IPS-18a (cell line): ENCODE data around the gene DCP1B.

ENCODE experiments used
- H3K27ac ChIP-seq: one replicate; pipeline ENCODE4 v1.5.1; 2013; ENCODE audit warnings: low read length
- H3K27me3 ChIP-seq: one replicate; pipeline ENCODE4 v1.6.1; 2013; ENCODE audit warnings: mild to moderate bottlenecking, low read length; ENCODE audit not compliant: control insufficient read depth, insufficient read depth
- H3K36me3 ChIP-seq: one replicate; pipeline ENCODE4 v1.6.1; 2013; ENCODE audit warnings: low read depth, low read length; ENCODE audit not compliant: control insufficient read depth
- H3K4me1 ChIP-seq: one replicate; pipeline ENCODE4 v1.6.1; 2013; ENCODE audit warnings: low read depth, low read length; ENCODE audit not compliant: control insufficient read depth
- H3K4me3 ChIP-seq: one replicate; pipeline ENCODE4 v1.5.1; 2013; ENCODE audit warnings: low read length
- H3K9ac ChIP-seq: one replicate; pipeline ENCODE4 v1.6.1; 2013; ENCODE audit warnings: mild to moderate bottlenecking, low read length, moderate library complexity
- H3K9me3 ChIP-seq: one replicate; pipeline ENCODE4 v1.6.1; 2013; ENCODE audit warnings: low read depth, low read length; ENCODE audit not compliant: control insufficient read depth

DCP1B gene

DNA sequence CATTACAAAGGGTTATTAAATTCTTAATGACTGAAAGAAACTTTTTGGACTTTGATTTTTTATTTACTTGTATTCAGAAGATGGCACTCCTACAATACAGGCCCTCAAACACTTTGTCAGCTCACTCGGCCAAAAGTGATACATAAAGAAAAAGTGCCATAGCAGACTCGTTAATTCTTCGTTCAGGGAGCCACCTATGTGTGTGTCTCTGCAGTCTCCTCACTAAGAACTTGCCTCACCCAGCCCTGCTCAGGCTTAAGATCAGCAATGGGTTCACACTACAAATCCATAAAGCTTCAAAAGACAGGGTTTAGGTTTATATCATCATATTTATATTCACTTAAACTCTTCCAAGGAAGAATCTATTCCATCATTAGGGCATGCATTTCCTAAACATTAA, 11.5 kb downstream of the DCP1B start:
- Histone ChIP-seq H3K27me3 (no peaks in the 10 kb centered on the region), H3K9me3 (no peaks in the 10 kb centered on the region), H3K36me3 (peaks cover 12% of the 10 kb centered on the region), H3K9ac (no peak overlapping the region), H3K27ac (no peak overlapping the region), H3K4me1 (peaks cover 20% of the 10 kb centered on the region), H3K4me3 (no peak overlapping the region)

DNA sequence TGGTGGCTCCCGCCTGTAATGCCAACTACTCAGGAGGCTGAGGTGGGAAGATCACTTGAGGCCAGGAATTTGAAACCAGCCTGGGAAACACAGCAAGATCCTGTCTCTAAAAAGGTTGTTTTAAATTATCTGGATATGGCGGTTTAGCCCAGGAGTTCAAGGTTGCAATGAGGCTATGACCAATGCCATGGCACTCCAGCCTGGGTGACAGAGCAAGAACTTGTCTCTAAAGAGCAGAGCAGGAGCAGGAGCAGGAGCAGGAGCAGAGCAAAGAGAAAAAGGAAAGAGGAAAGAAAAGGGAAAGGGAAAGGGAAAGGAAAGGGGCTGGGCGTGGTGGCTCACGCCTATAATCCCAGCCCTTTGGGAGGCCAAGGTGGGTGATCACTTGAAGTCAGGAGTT, 15.1 kb downstream of the DCP1B start:
- Histone ChIP-seq H3K36me3 (peaks cover 19% of the 10 kb centered on the region), H3K9me3 (no peaks in the 10 kb centered on the region), H3K27me3 (no peaks in the 10 kb centered on the region), H3K27ac (no peak overlapping the region), H3K9ac (no peak overlapping the region), H3K4me3 (no peak overlapping the region), H3K4me1 (peaks cover 4% of the 10 kb centered on the region)

DNA sequence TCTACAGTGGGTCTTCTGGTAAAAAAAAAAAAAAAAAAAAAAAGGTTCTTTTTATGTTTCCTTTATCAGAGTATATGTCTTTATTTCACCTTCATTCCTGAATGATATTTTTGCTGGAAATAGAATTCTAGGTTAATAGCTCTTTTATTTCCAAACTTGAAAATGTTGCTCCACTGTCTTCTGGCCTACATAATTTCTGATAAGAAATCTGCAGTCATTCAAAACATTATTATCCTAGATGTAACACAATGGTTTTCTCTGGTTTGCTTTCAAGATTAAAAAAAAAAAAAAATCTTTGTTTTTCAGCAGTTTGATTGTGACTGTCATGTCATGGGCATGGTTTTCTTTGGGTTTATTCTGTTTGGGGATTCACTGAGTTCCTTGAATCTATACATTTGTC, 19.5 kb downstream of the DCP1B start:
- H3K36me3 ChIP-seq: peaks cover 13% of the 10 kb centered on the region

DNA sequence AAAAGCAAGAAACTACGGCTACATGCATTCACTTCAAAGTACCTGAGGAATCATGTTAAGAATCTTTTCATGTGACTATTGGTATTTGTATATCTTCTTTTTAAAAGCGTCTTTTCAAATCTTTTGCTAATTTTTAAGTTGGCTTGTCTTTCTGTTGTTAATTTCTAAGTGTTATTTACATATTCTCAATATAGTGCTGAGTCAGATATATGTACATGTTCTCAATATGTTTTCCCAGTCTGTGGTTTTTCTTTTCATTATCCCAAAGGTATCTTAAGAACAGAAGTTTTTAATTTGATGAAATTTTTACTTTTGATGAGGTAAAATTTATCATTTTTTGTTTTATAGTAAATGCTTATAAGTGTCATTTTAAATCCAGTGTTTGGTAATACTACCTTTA, 24.0 kb downstream of the DCP1B start:
- Histone ChIP-seq H3K36me3 (no peaks in the 10 kb centered on the region), H3K27me3 (no peaks in the 10 kb centered on the region), H3K9ac (no peak overlapping the region), H3K4me1 (peaks cover 9% of the 10 kb centered on the region), H3K4me3 (no peak overlapping the region), H3K27ac (no peak overlapping the region), H3K9me3 (no peaks in the 10 kb centered on the region)

More for the DNA sequence above, 19.5 kb downstream of the DCP1B start:
- Histone ChIP-seq H3K27me3 (no peaks in the 10 kb centered on the region), H3K4me1 (peaks cover 6% of the 10 kb centered on the region), H3K9me3 (no peaks in the 10 kb centered on the region), H3K27ac (no peak overlapping the region), H3K4me3 (no peak overlapping the region), H3K9ac (no peak overlapping the region)

DNA sequence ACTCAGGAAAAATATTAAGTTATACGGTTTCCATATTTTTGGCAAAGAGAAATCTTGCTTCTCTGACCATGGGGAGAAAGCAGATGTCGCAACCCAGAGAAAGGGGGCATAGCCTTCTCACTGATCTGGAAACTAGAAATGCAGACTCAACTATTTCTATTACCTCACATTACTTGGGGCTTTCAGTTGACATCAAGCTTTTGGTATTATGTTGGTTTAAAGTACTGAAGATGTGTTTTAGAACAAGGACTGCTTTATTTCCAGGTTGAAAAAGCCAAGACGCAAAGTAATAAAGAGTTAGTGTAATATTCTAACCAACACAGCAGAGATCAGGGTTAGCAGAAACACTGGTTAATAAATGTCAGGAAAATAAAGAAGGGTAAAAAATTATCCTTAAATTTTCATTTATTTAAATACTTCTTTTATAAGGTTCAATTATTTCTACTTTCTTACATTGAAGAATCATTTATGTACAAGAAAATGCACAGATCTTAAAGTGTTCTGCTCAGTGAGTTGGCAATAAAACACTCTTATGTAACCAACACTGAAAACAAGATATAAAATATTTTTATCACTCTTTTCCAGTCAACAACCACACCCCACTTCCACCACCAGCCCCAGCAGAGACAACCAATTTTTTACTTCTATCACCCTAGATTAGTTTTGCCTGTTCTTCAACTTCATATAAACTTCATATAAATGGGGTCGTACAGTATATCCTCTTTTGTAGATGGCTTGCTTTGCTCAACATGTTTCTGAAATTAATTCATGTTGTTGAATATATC, 26.0 kb downstream of the DCP1B start:
- H3K9ac ChIP-seq: no peak overlapping the region
- H3K9me3 ChIP-seq: no peaks in the 10 kb centered on the region
- no peak overlapping the region for H3K27ac ChIP-seq
- H3K27me3 ChIP-seq: no peaks in the 10 kb centered on the region
- H3K4me1 ChIP-seq: peaks cover 9% of the 10 kb centered on the region
- no peak overlapping the region for H3K4me3 ChIP-seq
- H3K36me3 ChIP-seq: no peaks in the 10 kb centered on the region

DNA sequence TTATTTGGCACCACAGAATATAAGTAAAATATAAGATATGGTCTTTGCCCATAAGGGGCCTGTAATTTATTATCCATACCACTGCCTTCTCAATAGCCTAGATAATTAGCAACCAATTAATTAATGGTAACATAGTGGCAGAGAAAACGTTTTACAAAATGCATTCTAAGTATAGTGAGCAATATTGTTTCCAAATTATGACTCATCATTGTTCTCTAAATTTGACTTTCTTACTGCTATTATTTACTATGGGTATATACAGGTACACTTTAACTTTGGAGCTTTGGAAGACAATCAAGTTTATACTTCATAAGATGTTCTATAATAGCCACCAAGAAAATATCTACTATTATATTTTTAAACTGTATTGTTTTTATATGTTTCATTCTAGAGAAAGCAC, 26.7 kb downstream of the DCP1B start:
- Histone ChIP-seq H3K9me3 (no peaks in the 10 kb centered on the region), H3K27ac (no peak overlapping the region), H3K9ac (no peak overlapping the region), H3K4me1 (peaks cover 9% of the 10 kb centered on the region), H3K27me3 (no peaks in the 10 kb centered on the region), H3K36me3 (no peaks in the 10 kb centered on the region), H3K4me3 (no peak overlapping the region)

DNA sequence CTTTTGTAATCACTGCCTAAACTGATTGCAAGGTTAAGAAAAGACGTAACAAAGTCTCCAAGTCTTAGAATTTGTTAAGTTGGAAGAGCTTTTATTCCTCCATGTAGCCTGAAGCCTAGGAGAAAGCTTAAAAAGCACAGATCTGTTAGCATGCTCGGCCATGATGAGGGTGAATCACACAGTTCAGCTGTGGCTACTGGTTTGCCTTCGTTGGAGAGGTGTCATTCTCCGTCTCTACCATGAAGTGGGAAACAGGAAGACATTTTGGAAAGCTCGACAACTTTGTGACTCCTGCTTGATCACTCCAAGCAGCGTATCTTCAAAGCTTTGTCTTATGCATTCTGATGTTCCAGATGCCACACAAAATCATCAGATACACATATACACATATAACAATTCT, 27.1 kb downstream of the DCP1B start:
- H3K36me3 ChIP-seq: no peaks in the 10 kb centered on the region
- no peaks in the 10 kb centered on the region for H3K9me3 ChIP-seq
- H3K4me3 ChIP-seq: no peak overlapping the region
- H3K27ac ChIP-seq: no peak overlapping the region
- H3K4me1 ChIP-seq: peaks cover 9% of the 10 kb centered on the region
- no peaks in the 10 kb centered on the region for H3K27me3 ChIP-seq
- no peak overlapping the region for H3K9ac ChIP-seq

DNA sequence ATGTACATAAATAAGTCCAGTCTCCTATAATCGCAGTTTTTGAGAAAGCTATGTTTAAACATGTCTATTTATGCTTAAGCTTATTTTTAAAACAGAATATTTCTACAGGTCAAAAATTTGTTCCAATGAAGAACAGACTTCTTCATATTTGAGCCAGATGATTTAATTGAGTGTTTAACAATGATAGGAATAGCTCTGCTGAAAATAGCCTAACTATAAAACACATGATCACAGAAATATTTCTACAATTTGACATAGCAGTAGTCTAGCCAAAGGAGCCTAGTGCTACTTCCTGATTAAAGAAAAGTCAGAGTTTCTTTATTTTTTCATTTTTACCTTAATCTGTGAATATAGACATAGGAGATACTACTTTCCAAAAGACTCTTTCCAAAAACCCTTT, 29.4 kb downstream of the DCP1B start:
- Histone ChIP-seq H3K9ac (no peak overlapping the region), H3K36me3 (no peaks in the 10 kb centered on the region), H3K27me3 (no peaks in the 10 kb centered on the region), H3K4me1 (peaks cover 3% of the 10 kb centered on the region), H3K27ac (no peak overlapping the region), H3K9me3 (no peaks in the 10 kb centered on the region), H3K4me3 (no peak overlapping the region)

DNA sequence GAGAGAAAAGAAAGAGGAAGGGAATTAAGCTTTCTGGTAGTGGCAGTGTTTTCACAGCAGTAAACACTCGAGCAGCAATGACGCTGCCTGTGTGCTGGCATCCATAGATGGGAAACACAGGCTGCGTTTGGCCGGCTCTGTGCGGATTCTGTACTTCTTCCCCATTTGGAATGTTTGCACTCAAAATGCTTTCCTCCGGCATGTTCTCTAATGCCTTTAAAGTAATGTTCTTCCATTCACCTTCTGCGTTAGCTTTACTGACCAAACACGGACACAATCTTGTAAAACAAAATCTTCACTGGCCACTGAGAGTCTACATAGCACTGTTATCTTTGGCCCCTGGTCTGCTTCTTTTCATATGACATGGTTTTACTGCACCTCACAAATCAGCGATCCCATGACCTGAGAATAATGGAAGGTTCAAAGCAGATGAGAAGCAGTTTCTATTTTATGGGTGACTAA, 31.4 kb downstream of the DCP1B start:
- Histone ChIP-seq H3K4me1 (no peaks in the 10 kb centered on the region), H3K27me3 (no peaks in the 10 kb centered on the region), H3K9ac (no peak overlapping the region), H3K36me3 (no peaks in the 10 kb centered on the region), H3K9me3 (no peaks in the 10 kb centered on the region), H3K27ac (no peak overlapping the region), H3K4me3 (no peak overlapping the region)

DNA sequence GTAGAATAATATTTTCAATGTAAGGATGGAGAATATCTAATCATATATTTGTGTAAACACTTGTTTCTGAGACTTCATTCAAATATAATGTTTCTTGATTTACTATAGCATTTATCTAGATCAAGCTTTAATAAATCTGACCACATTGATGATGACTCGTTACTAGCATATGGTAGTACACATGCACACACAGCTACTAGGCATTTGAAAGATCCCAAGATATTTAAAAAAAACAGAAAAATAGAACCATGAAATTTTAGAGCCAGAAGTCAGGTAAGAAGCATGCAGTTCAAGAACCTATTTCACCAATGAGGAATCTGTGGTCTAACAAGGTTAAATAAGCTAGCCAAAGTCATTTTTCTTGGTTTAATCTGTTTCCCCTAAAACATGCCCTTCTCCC, 32.0 kb downstream of the DCP1B start:
- Histone ChIP-seq H3K27me3 (no peaks in the 10 kb centered on the region), H3K4me1 (no peaks in the 10 kb centered on the region), H3K9me3 (no peaks in the 10 kb centered on the region), H3K27ac (no peak overlapping the region), H3K9ac (no peak overlapping the region), H3K36me3 (no peaks in the 10 kb centered on the region), H3K4me3 (no peak overlapping the region)

DNA sequence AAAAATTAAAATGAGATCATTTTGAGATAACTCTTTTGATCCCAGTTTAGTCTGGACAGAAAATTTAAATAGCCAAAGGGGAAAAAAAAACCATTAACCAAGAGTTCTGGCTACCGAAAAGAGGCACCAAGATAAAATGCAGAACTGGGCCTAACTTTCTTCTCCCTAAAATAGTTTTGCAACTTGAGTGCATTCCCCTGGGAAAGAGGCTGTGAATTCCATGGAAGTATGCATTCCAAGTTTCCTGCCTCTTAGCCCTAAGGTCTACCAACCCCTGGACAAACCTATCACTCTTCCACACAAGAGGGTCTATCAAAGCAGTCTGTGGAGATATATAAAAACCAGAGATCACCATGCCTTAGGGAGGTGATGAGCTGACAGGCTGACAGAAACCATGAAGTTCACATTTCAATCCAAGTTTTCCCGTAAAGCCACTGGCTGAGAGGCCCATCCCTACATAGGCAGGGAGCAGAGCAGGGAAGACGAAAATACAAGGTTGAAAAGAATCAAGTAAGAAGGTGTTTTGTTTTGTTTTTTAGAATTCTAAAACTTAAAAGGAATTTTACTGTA, 33.8 kb downstream of the DCP1B start:
- no peaks in the 10 kb centered on the region for H3K9me3 ChIP-seq
- no peak overlapping the region for H3K27ac ChIP-seq
- H3K9ac ChIP-seq: no peak overlapping the region
- H3K27me3 ChIP-seq: no peaks in the 10 kb centered on the region
- no peaks in the 10 kb centered on the region for H3K4me1 ChIP-seq
- no peaks in the 10 kb centered on the region for H3K36me3 ChIP-seq
- no peak overlapping the region for H3K4me3 ChIP-seq
